Measurements from ENCODE around the gene ITGB3. TPM values are rescaled to one million over a fixed set of nuclear protein-coding genes. Genes with fewer than 3 reads are reported as not detected.

Gene ITGB3
- total RNA-seq (18.4 TPM), polyA plus RNA-seq (under 1 TPM in 1 of 4 donors, not detected in 3; 0.05 TPM)

- H3K27ac ChIP-seq (ENCODE audit: insufficient read depth, low read length, poor library complexity, severe bottlenecking): no peak within 1 kb of the TSS
- H3K27me3 ChIP-seq (ENCODE audit: control insufficient read depth, insufficient read depth, low read length): peaks cover 32% of the 10 kb centered on the region
- DNase-seq: peak; percentile 16 to 67 (median 47)
- no peaks in the 10 kb centered on the region for H3K36me3 ChIP-seq (ENCODE audit: control insufficient read depth, insufficient read depth, low read length)
- no peaks in the 10 kb centered on the region for H3K36me3 Mint-ChIP-seq
- H3K9me3 ChIP-seq (ENCODE audit: control insufficient read depth in 2 of 2, low read length in 2 of 2): no peaks in the 10 kb centered on the region
- H3K4me3 Mint-ChIP-seq: peak within 1 kb of the TSS; percentile 66 to 88 (median 84)
- H3K9me3 Mint-ChIP-seq: peaks cover 0 to 2% (median 0%) of the 10 kb centered on the region in 7 donors
- no peak within 1 kb of the TSS for H3K4me3 ChIP-seq (ENCODE audit: low read depth, low read length)
- ATAC-seq (ENCODE audit: low read depth in 2 of 2): peak; percentile 85 to 90
- peaks cover 78% of the 10 kb centered on the region for H3K27me3 Mint-ChIP-seq
- peaks cover 0 to 16% (median 7%) of the 10 kb centered on the region in 4 donors for H3K4me1 Mint-ChIP-seq
- H3K4me1 ChIP-seq (ENCODE audit: control insufficient read depth, insufficient read depth, low read length, poor library complexity, severe bottlenecking): peaks cover 13% of the 10 kb centered on the region
- no peak within 1 kb of the TSS for H3K27ac Mint-ChIP-seq
Measured at GRCh38 chr17:47253541-47254402, at the start of gene ITGB3. TSS of gene ITGB3 (plus strand) at chr17:47253827. CDS start at chr17:47253862, 35 bp downstream.

GRCh38 chr17:47203984-47204721 is 49.5 kb upstream of the ITGB3 start:
- Histone ChIP-seq H3K27ac (ENCODE audit: insufficient read depth, low read length, poor library complexity, severe bottlenecking) (peak overlapping the region; percentile 77), H3K4me1 (ENCODE audit: control insufficient read depth, insufficient read depth, low read length, poor library complexity, severe bottlenecking) (peaks cover 38% of the 10 kb centered on the region), H3K9me3 (ENCODE audit: control insufficient read depth in 2 of 2, low read length in 2 of 2) (no peaks in the 10 kb centered on the region), H3K36me3 (ENCODE audit: control insufficient read depth, insufficient read depth, low read length) (no peaks in the 10 kb centered on the region), H3K27me3 (ENCODE audit: control insufficient read depth, insufficient read depth, low read length) (no peaks in the 10 kb centered on the region), H3K4me3 (ENCODE audit: low read depth, low read length) (peak overlapping the region; percentile 89)
- H3K4me3 Mint-ChIP-seq: peak overlapping the region; percentile 72 to 93 (median 86)
- H3K36me3 Mint-ChIP-seq: no peaks in the 10 kb centered on the region
- H3K4me1 Mint-ChIP-seq: peaks cover 14 to 62% (median 36%) of the 10 kb centered on the region in 4 donors
- peaks cover 5% of the 10 kb centered on the region for H3K27me3 Mint-ChIP-seq
- no peaks in the 10 kb centered on the region for H3K9me3 Mint-ChIP-seq
- ATAC-seq (ENCODE audit: low read depth in 2 of 2) (peak; percentile 27 to 44), DNase-seq (peak in 2 of 3 donors; percentile 45 to 75)
- peak overlapping the region; percentile 93 to 100 (median 97) for H3K27ac Mint-ChIP-seq

GRCh38 chr17:47204722-47205418 is 48.8 kb upstream of the ITGB3 start:
- H3K4me1 ChIP-seq (ENCODE audit: control insufficient read depth, insufficient read depth, low read length, poor library complexity, severe bottlenecking): peaks cover 38% of the 10 kb centered on the region
- H3K4me3 ChIP-seq (ENCODE audit: low read depth, low read length): peak overlapping the region; percentile 89
- DNase-seq (peak in 2 of 3 donors; percentile 34 to 72), ATAC-seq (ENCODE audit: low read depth in 2 of 2) (peak; percentile 70 to 76)
- no peaks in the 10 kb centered on the region for H3K9me3 ChIP-seq (ENCODE audit: control insufficient read depth in 2 of 2, low read length in 2 of 2)
- Mint-ChIP-seq H3K4me3 (peak overlapping the region; percentile 72 to 93 (median 86)), H3K9me3 (no peaks in the 10 kb centered on the region), H3K27ac (peak overlapping the region; percentile 93 to 100 (median 97)), H3K4me1 (peaks cover 13 to 59% (median 35%) of the 10 kb centered on the region in 4 donors), H3K27me3 (peaks cover 5% of the 10 kb centered on the region), H3K36me3 (no peaks in the 10 kb centered on the region)
- no peaks in the 10 kb centered on the region for H3K36me3 ChIP-seq (ENCODE audit: control insufficient read depth, insufficient read depth, low read length)
- H3K27me3 ChIP-seq (ENCODE audit: control insufficient read depth, insufficient read depth, low read length): no peaks in the 10 kb centered on the region
- peak overlapping the region; percentile 77 for H3K27ac ChIP-seq (ENCODE audit: insufficient read depth, low read length, poor library complexity, severe bottlenecking)

GRCh38 chr17:47205419-47205963 is 48.1 kb upstream of the ITGB3 start:
- Histone ChIP-seq H3K4me3 (ENCODE audit: low read depth, low read length) (peak overlapping the region; percentile 89), H3K4me1 (ENCODE audit: control insufficient read depth, insufficient read depth, low read length, poor library complexity, severe bottlenecking) (peaks cover 38% of the 10 kb centered on the region), H3K27ac (ENCODE audit: insufficient read depth, low read length, poor library complexity, severe bottlenecking) (peak overlapping the region; percentile 77), H3K36me3 (ENCODE audit: control insufficient read depth, insufficient read depth, low read length) (no peaks in the 10 kb centered on the region), H3K9me3 (ENCODE audit: control insufficient read depth in 2 of 2, low read length in 2 of 2) (no peaks in the 10 kb centered on the region), H3K27me3 (ENCODE audit: control insufficient read depth, insufficient read depth, low read length) (no peaks in the 10 kb centered on the region)
- Mint-ChIP-seq H3K9me3 (no peaks in the 10 kb centered on the region), H3K36me3 (no peaks in the 10 kb centered on the region), H3K4me1 (peaks cover 7 to 53% (median 32%) of the 10 kb centered on the region in 4 donors), H3K27ac (peak overlapping the region; percentile 93 to 100 (median 97)), H3K4me3 (peak overlapping the region; percentile 72 to 93 (median 86)), H3K27me3 (peaks cover 5% of the 10 kb centered on the region)
- ATAC-seq (ENCODE audit: low read depth in 2 of 2): peak; percentile 75 to 81
- DNase-seq: peak; percentile 46 to 89 (median 70)

- peak overlapping the region; percentile 5 to 97 (median 93) for H3K27ac Mint-ChIP-seq
- DNase-seq (no peak), ATAC-seq (ENCODE audit: low read depth in 2 of 2) (no peak)
- Histone ChIP-seq H3K4me1 (ENCODE audit: control insufficient read depth, insufficient read depth, low read length, poor library complexity, severe bottlenecking) (peaks cover 38% of the 10 kb centered on the region), H3K36me3 (ENCODE audit: control insufficient read depth, insufficient read depth, low read length) (no peaks in the 10 kb centered on the region), H3K4me3 (ENCODE audit: low read depth, low read length) (no peak overlapping the region), H3K27me3 (ENCODE audit: control insufficient read depth, insufficient read depth, low read length) (no peaks in the 10 kb centered on the region), H3K27ac (ENCODE audit: insufficient read depth, low read length, poor library complexity, severe bottlenecking) (no peak overlapping the region), H3K9me3 (ENCODE audit: control insufficient read depth in 2 of 2, low read length in 2 of 2) (no peaks in the 10 kb centered on the region)
- peaks cover 0 to 1% (median 0%) of the 10 kb centered on the region in 7 donors for H3K9me3 Mint-ChIP-seq
- no peaks in the 10 kb centered on the region for H3K36me3 Mint-ChIP-seq
- peaks cover 5% of the 10 kb centered on the region for H3K27me3 Mint-ChIP-seq
- peak overlapping the region in 1 of 4 donors; percentile 8 for H3K4me3 Mint-ChIP-seq
- peaks cover 5 to 52% (median 31%) of the 10 kb centered on the region in 4 donors for H3K4me1 Mint-ChIP-seq
Measured at GRCh38 chr17:47207143-47208067, 46.2 kb upstream of the ITGB3 start.

GRCh38 chr17:47208744-47209488 is 44.7 kb upstream of the ITGB3 start, which contains the start of gene MYL4:
TSS of gene MYL4 (plus strand) at chr17:47209348. CDS start at chr17:47209423, 75 bp downstream.
- Histone ChIP-seq H3K27me3 (ENCODE audit: control insufficient read depth, insufficient read depth, low read length) (peaks cover 4% of the 10 kb centered on the region), H3K36me3 (ENCODE audit: control insufficient read depth, insufficient read depth, low read length) (no peaks in the 10 kb centered on the region), H3K27ac (ENCODE audit: insufficient read depth, low read length, poor library complexity, severe bottlenecking) (no peak within 1 kb of the TSS), H3K4me1 (ENCODE audit: control insufficient read depth, insufficient read depth, low read length, poor library complexity, severe bottlenecking) (peaks cover 32% of the 10 kb centered on the region), H3K4me3 (ENCODE audit: low read depth, low read length) (no peak within 1 kb of the TSS), H3K9me3 (ENCODE audit: control insufficient read depth in 2 of 2, low read length in 2 of 2) (no peaks in the 10 kb centered on the region)
- Mint-ChIP-seq H3K9me3 (peaks cover 0 to 1% (median 0%) of the 10 kb centered on the region in 7 donors), H3K36me3 (no peaks in the 10 kb centered on the region), H3K4me3 (no peak within 1 kb of the TSS), H3K27ac (peak within 1 kb of the TSS in 2 of 3 donors; percentile 4 to 53), H3K27me3 (peaks cover 10% of the 10 kb centered on the region), H3K4me1 (peaks cover under 1 to 42% (median 25%) of the 10 kb centered on the region in 4 donors)
- DNase-seq (no peak), ATAC-seq (ENCODE audit: low read depth in 2 of 2) (no peak)

Data from CD4-positive, CD25-positive, alpha-beta regulatory T cell (primary cell).